ENCODE results near the gene FCHSD2.

Gene FCHSD2

GRCh38 chr11:73171436-73172161 lies 29.5 kb upstream of the FCHSD2 start:
- DNase-seq = no peak

GRCh38 chr11:73170140-73170539 lies 28.0 kb upstream of the FCHSD2 start:
- no peak for DNase-seq

GRCh38 chr11:73168925-73169579 lies 26.9 kb upstream of the FCHSD2 start:
- no peak for DNase-seq

GRCh38 chr11:73167363-73167954 lies 25.3 kb upstream of the FCHSD2 start:
- no peak for DNase-seq

GRCh38 chr11:73164803-73165540 lies 22.9 kb upstream of the FCHSD2 start:
- no peak for DNase-seq

- no peak for DNase-seq
Observed at GRCh38 chr11:73163638-73164174, 21.6 kb upstream of the FCHSD2 start.

- DNase-seq = no peak
Observed at GRCh38 chr11:73162196-73162740, 20.1 kb upstream of the FCHSD2 start.

- no peak for DNase-seq
Observed at GRCh38 chr11:73160005-73160760, 18.1 kb upstream of the FCHSD2 start.

GRCh38 chr11:73159297-73159696 lies 17.2 kb upstream of the FCHSD2 start:
- DNase-seq = no peak

- DNase-seq = no peak
Observed at GRCh38 chr11:73158356-73159051, 16.4 kb upstream of the FCHSD2 start.

GRCh38 chr11:73157101-73158010 lies 15.2 kb upstream of the FCHSD2 start:
- no peak for DNase-seq

GRCh38 chr11:73156686-73157085 lies 14.6 kb upstream of the FCHSD2 start:
- DNase-seq = no peak

- no peak for DNase-seq
Observed at GRCh38 chr11:73156114-73156513, 14.0 kb upstream of the FCHSD2 start.

GRCh38 chr11:73155102-73155501 lies 13.0 kb upstream of the FCHSD2 start:
- DNase-seq = no peak

GRCh38 chr11:73154178-73154577 lies 12.1 kb upstream of the FCHSD2 start:
- DNase-seq = no peak

GRCh38 chr11:73152861-73153483 lies 10.9 kb upstream of the FCHSD2 start:
- peak in 1 of 2 experiments; percentile 5 for DNase-seq

- DNase-seq = no peak
Observed at GRCh38 chr11:73152086-73152853, 10.2 kb upstream of the FCHSD2 start.

GRCh38 chr11:73151416-73151815 lies 9.3 kb upstream of the FCHSD2 start:
- no peak for DNase-seq

GRCh38 chr11:73149105-73149504 lies 7.0 kb upstream of the FCHSD2 start:
- no peak for DNase-seq
